ENCODE results near the gene ATP8B4.

DNA sequence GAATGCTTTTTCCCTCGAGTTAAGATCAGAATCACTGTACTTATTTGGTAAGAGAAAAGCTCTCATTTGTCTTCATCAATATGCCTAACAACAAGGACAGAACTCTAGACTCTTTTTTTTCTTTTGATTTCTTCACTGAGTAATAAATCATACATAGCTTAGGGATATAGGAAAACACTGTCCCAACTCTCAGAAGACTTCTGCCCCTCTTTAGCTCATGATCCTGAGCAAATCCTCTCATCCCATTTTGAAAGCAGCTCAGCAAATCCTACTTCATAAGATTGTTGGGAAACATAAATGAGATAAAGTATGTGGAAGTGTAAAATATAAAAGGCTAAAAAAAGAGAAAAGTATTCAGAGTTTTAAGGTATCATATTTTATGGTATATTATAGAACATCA, 141.7 kb downstream of the ATP8B4 start:
- TF ChIP-seq POLR2A (IDR thresholded peaks at IDR 0.05), result no peak
- no peak for TF ChIP-seq CTCF (IDR thresholded peaks at IDR 0.05)
